ENCODE measurements around the gene MPPE1.

The MPPE1 gene, protein sequence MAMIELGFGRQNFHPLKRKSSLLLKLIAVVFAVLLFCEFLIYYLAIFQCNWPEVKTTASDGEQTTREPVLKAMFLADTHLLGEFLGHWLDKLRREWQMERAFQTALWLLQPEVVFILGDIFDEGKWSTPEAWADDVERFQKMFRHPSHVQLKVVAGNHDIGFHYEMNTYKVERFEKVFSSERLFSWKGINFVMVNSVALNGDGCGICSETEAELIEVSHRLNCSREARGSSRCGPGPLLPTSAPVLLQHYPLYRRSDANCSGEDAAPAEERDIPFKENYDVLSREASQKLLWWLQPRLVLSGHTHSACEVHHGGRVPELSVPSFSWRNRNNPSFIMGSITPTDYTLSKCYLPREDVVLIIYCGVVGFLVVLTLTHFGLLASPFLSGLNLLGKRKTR

GRCh38 chr18:11908182-11909060 is at the start of gene MPPE1:
Gene MPPE1, minus strand, starts transcription at chr18:11908317. Its CDS starts 11,053 bp downstream, at chr18:11897264.
- TF ChIP-seq, protein P1, sequence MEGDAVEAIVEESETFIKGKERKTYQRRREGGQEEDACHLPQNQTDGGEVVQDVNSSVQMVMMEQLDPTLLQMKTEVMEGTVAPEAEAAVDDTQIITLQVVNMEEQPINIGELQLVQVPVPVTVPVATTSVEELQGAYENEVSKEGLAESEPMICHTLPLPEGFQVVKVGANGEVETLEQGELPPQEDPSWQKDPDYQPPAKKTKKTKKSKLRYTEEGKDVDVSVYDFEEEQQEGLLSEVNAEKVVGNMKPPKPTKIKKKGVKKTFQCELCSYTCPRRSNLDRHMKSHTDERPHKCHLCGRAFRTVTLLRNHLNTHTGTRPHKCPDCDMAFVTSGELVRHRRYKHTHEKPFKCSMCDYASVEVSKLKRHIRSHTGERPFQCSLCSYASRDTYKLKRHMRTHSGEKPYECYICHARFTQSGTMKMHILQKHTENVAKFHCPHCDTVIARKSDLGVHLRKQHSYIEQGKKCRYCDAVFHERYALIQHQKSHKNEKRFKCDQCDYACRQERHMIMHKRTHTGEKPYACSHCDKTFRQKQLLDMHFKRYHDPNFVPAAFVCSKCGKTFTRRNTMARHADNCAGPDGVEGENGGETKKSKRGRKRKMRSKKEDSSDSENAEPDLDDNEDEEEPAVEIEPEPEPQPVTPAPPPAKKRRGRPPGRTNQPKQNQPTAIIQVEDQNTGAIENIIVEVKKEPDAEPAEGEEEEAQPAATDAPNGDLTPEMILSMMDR (conservative IDR thresholded peaks at IDR 0.05; ENCODE audit: control insufficient read depth, insufficient read depth, low read depth, low read length) = no peak
- peak within 1 kb of the TSS; percentile 70 for H3K4me3 ChIP-seq (ENCODE audit: control insufficient read depth, low read depth, low read length)

DNA sequence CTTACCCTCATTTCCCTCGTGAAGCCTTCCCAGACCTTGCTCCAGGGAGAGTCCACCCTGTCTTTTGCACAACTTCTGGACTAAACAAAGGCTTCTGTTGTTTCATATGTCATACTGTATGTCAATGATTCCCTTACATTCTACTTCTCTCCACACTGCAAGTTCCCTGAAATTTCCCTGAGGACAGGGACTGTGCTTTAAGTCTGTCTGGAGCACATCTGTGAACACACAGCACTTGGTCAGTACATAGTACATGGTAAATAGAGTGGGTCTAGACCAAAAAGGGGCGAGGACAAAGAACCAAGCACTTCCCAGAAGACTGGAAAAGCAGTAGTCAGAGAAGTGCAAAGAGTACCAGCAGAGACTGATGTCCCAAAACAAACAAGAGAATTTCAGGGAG is 49.5 kb upstream of the MPPE1 start:
- TF ChIP-seq, protein P1 (conservative IDR thresholded peaks at IDR 0.05; ENCODE audit: control insufficient read depth, insufficient read depth, low read depth, low read length) = no peak
- no peak overlapping the region for H3K4me3 ChIP-seq (ENCODE audit: control insufficient read depth, low read depth, low read length)
- no peak for DNase-seq (ENCODE audit: low read depth)

More at GRCh38 chr18:11908182-11909060, at the start of gene MPPE1:
- DNase-seq (ENCODE audit: low read depth) = peak; percentile 77

- no peak overlapping the region for H3K4me3 ChIP-seq (ENCODE audit: control insufficient read depth, low read depth, low read length)
These were observed 48.5 kb upstream of the MPPE1 start for GRCh38 chr18:11956371-11957308.

GRCh38 chr18:11955239-11956029 is 47.3 kb upstream of the MPPE1 start:
- H3K4me3 ChIP-seq (ENCODE audit: control insufficient read depth, low read depth, low read length) = no peak overlapping the region
- TF ChIP-seq, protein P1 (conservative IDR thresholded peaks at IDR 0.05; ENCODE audit: control insufficient read depth, insufficient read depth, low read depth, low read length) = no peak

More at GRCh38 chr18:11956371-11957308, 48.5 kb upstream of the MPPE1 start:
- no peak for DNase-seq (ENCODE audit: low read depth)
- TF ChIP-seq, protein P1 (conservative IDR thresholded peaks at IDR 0.05; ENCODE audit: control insufficient read depth, insufficient read depth, low read depth, low read length) = no peak

GRCh38 chr18:11953113-11953512 is 45.0 kb upstream of the MPPE1 start:
- no peak overlapping the region for H3K4me3 ChIP-seq (ENCODE audit: control insufficient read depth, low read depth, low read length)
- DNase-seq (ENCODE audit: low read depth) = peak; percentile 65
- TF ChIP-seq, protein P1 (conservative IDR thresholded peaks at IDR 0.05; ENCODE audit: control insufficient read depth, insufficient read depth, low read depth, low read length) = no peak

More at GRCh38 chr18:11955239-11956029, 47.3 kb upstream of the MPPE1 start:
- DNase-seq (ENCODE audit: low read depth) = peak; percentile 95
